ENCODE data around the gene BCAS3.

Gene BCAS3

DNA sequence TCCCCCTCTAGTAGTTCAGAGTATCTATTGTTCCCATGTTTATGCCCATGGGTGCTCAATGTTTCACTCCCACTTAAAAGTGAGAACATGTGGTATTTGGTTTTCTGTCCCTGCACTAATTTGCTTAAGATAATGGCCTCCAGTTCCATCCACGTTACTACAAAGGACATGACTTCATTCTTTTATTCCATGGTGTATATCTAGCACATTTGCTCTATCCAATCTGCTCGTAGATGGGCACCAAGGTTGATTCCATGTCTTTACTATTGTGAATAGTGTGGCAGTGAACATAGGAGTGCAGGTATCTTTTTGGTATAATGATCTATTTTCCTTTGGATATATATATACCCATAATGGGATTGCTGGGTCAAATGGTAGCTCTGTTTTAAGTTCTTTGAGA lies 552.8 kb downstream of the BCAS3 start:
- Histone ChIP-seq H3K27me3 (ENCODE audit: control insufficient read depth in 1 of 2, insufficient read depth in 2 of 2, low read length in 2 of 2) (no peaks in the 10 kb centered on the region), H3K4me1 (ENCODE audit: control insufficient read depth, insufficient read depth, low read length) (no peaks in the 10 kb centered on the region), H3K9me3 (ENCODE audit: control insufficient read depth in 2 of 2, low read length in 2 of 2) (no peaks in the 10 kb centered on the region), H3K27ac (ENCODE audit: low read length) (no peak overlapping the region), H3K36me3 (ENCODE audit: control insufficient read depth in 2 of 2, insufficient read depth in 2 of 2, low read length in 2 of 2) (no peaks in the 10 kb centered on the region), H3K4me3 (ENCODE audit: low read length in 2 of 2) (no peak overlapping the region), H3K9ac (ENCODE audit: low read length in 2 of 2) (no peak overlapping the region)

GRCh38 chr17:61230972-61231820 lies 553.5 kb downstream of the BCAS3 start:
- no peak overlapping the region for H3K27ac ChIP-seq (ENCODE audit: low read length)
- H3K27me3 ChIP-seq (ENCODE audit: control insufficient read depth in 1 of 2, insufficient read depth in 2 of 2, low read length in 2 of 2): no peaks in the 10 kb centered on the region
- no peak overlapping the region for H3K9ac ChIP-seq (ENCODE audit: low read length in 2 of 2)
- no peaks in the 10 kb centered on the region for H3K9me3 ChIP-seq (ENCODE audit: control insufficient read depth in 2 of 2, low read length in 2 of 2)
- H3K36me3 ChIP-seq (ENCODE audit: control insufficient read depth in 2 of 2, insufficient read depth in 2 of 2, low read length in 2 of 2): no peaks in the 10 kb centered on the region
- no peak overlapping the region for H3K4me3 ChIP-seq (ENCODE audit: low read length in 2 of 2)
- no peaks in the 10 kb centered on the region for H3K4me1 ChIP-seq (ENCODE audit: control insufficient read depth, insufficient read depth, low read length)

DNA sequence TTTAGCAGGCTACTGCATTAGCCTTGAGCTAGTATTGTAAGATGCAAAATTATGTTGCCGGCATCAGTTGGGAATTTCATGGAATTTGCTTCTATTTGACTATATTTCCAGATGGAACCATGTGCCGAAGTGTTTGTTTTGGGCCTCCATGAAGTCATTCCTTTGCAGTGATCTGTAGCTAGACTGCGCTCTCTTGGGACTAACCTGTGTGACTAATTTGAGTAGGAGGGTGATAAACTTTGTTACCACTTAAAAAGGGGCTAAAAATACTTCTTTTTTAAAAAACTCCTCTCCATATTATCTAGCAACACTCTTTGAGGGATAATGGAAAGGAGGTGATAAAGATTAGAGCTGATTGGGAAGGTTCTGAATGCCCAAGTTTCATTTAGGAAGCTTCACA lies 555.2 kb downstream of the BCAS3 start:
- Histone ChIP-seq H3K9me3 (ENCODE audit: control insufficient read depth in 2 of 2, low read length in 2 of 2) (no peaks in the 10 kb centered on the region), H3K4me1 (ENCODE audit: control insufficient read depth, insufficient read depth, low read length) (no peaks in the 10 kb centered on the region), H3K9ac (ENCODE audit: low read length in 2 of 2) (no peak overlapping the region), H3K27me3 (ENCODE audit: control insufficient read depth in 1 of 2, insufficient read depth in 2 of 2, low read length in 2 of 2) (no peaks in the 10 kb centered on the region), H3K36me3 (ENCODE audit: control insufficient read depth in 2 of 2, insufficient read depth in 2 of 2, low read length in 2 of 2) (no peaks in the 10 kb centered on the region), H3K27ac (ENCODE audit: low read length) (no peak overlapping the region), H3K4me3 (ENCODE audit: low read length in 2 of 2) (no peak overlapping the region)

DNA sequence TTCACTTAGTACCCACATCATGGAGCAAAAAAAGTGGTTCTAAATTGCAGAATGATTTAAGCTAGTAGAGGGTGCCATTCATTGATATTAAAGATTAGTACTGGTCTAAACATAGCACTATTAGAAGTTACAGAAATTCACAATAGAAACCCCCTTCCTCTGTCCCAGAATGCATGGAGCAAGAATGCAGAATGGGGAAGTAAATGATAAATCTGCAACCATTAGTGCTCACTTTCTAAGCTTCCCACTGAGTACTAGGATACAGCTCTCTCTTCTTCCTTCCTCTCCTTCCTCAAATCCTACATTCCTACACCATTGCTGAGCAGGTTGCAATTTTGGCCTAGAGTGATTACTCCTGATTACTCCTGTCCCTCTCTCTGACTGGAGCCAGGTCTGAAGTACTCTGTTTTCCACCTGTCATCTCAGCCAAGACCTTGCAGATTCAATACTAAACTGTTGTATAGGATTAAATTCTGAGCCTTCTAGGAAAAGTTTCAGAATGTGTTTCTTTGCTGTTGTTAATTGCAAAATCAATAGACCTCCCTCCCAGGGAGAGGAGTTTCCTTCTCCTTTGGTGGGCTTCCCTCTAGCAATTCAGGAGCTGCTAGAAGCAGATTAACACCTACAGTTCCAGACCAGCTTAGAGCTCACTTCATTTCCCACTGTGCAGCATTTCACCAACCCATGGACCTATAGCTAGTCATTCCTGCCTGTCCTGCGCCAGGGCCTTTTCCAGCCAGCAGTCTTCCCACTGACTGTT lies 556.5 kb downstream of the BCAS3 start:
- H3K4me1 ChIP-seq (ENCODE audit: control insufficient read depth, insufficient read depth, low read length): no peaks in the 10 kb centered on the region
- H3K4me3 ChIP-seq (ENCODE audit: low read length in 2 of 2): no peak overlapping the region
- no peak overlapping the region for H3K9ac ChIP-seq (ENCODE audit: low read length in 2 of 2)
- H3K27ac ChIP-seq (ENCODE audit: low read length): no peak overlapping the region
- no peaks in the 10 kb centered on the region for H3K9me3 ChIP-seq (ENCODE audit: control insufficient read depth in 2 of 2, low read length in 2 of 2)
- no peaks in the 10 kb centered on the region for H3K36me3 ChIP-seq (ENCODE audit: control insufficient read depth in 2 of 2, insufficient read depth in 2 of 2, low read length in 2 of 2)
- H3K27me3 ChIP-seq (ENCODE audit: control insufficient read depth in 1 of 2, insufficient read depth in 2 of 2, low read length in 2 of 2): no peaks in the 10 kb centered on the region

- Histone ChIP-seq H3K4me3 (ENCODE audit: low read length in 2 of 2) (no peak overlapping the region), H3K9ac (ENCODE audit: low read length in 2 of 2) (no peak overlapping the region), H3K27me3 (ENCODE audit: control insufficient read depth in 1 of 2, insufficient read depth in 2 of 2, low read length in 2 of 2) (no peaks in the 10 kb centered on the region), H3K4me1 (ENCODE audit: control insufficient read depth, insufficient read depth, low read length) (no peaks in the 10 kb centered on the region), H3K36me3 (ENCODE audit: control insufficient read depth in 2 of 2, insufficient read depth in 2 of 2, low read length in 2 of 2) (no peaks in the 10 kb centered on the region), H3K27ac (ENCODE audit: low read length) (no peak overlapping the region), H3K9me3 (ENCODE audit: control insufficient read depth in 2 of 2, low read length in 2 of 2) (no peaks in the 10 kb centered on the region)
Measured at GRCh38 chr17:61235001-61235826, 557.6 kb downstream of the BCAS3 start.

DNA sequence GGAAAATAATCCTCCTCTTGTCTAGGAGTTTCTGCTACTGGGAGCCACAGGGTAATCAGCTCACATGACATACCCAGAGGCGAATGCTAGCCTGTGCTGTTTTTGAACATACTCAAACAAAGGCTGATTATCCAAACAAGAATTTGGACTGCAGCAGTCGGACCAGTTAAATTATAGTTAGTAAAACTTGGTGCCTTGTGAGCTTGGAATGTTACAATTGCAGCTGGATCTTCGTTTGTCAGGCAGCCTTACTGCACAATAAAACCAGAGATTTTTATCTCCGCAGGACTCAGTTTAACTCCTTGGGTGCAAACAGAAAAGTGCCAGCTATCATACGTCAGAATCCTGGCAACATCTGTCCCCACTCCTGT lies 558.2 kb downstream of the BCAS3 start:
- no peak overlapping the region for H3K9ac ChIP-seq (ENCODE audit: low read length in 2 of 2)
- H3K27ac ChIP-seq (ENCODE audit: low read length): no peak overlapping the region

GRCh38 chr17:61237275-61237674 lies 559.6 kb downstream of the BCAS3 start:
- Histone ChIP-seq H3K27me3 (ENCODE audit: control insufficient read depth in 1 of 2, insufficient read depth in 2 of 2, low read length in 2 of 2) (no peaks in the 10 kb centered on the region), H3K9me3 (ENCODE audit: control insufficient read depth in 2 of 2, low read length in 2 of 2) (no peaks in the 10 kb centered on the region), H3K27ac (ENCODE audit: low read length) (no peak overlapping the region), H3K36me3 (ENCODE audit: control insufficient read depth in 2 of 2, insufficient read depth in 2 of 2, low read length in 2 of 2) (no peaks in the 10 kb centered on the region), H3K4me3 (ENCODE audit: low read length in 2 of 2) (no peak overlapping the region), H3K9ac (ENCODE audit: low read length in 2 of 2) (no peak overlapping the region), H3K4me1 (ENCODE audit: control insufficient read depth, insufficient read depth, low read length) (no peaks in the 10 kb centered on the region)

More for the DNA sequence above, 558.2 kb downstream of the BCAS3 start:
- H3K36me3 ChIP-seq (ENCODE audit: control insufficient read depth in 2 of 2, insufficient read depth in 2 of 2, low read length in 2 of 2): no peaks in the 10 kb centered on the region
- H3K4me3 ChIP-seq (ENCODE audit: low read length in 2 of 2): no peak overlapping the region
- no peaks in the 10 kb centered on the region for H3K27me3 ChIP-seq (ENCODE audit: control insufficient read depth in 1 of 2, insufficient read depth in 2 of 2, low read length in 2 of 2)
- no peaks in the 10 kb centered on the region for H3K9me3 ChIP-seq (ENCODE audit: control insufficient read depth in 2 of 2, low read length in 2 of 2)
- H3K4me1 ChIP-seq (ENCODE audit: control insufficient read depth, insufficient read depth, low read length): no peaks in the 10 kb centered on the region

GRCh38 chr17:61238455-61238933 lies 560.8 kb downstream of the BCAS3 start:
- H3K27me3 ChIP-seq (ENCODE audit: control insufficient read depth in 1 of 2, insufficient read depth in 2 of 2, low read length in 2 of 2): no peaks in the 10 kb centered on the region
- no peak overlapping the region for H3K4me3 ChIP-seq (ENCODE audit: low read length in 2 of 2)
- no peak overlapping the region for H3K27ac ChIP-seq (ENCODE audit: low read length)
- no peaks in the 10 kb centered on the region for H3K36me3 ChIP-seq (ENCODE audit: control insufficient read depth in 2 of 2, insufficient read depth in 2 of 2, low read length in 2 of 2)
- H3K9me3 ChIP-seq (ENCODE audit: control insufficient read depth in 2 of 2, low read length in 2 of 2): no peaks in the 10 kb centered on the region
- no peaks in the 10 kb centered on the region for H3K4me1 ChIP-seq (ENCODE audit: control insufficient read depth, insufficient read depth, low read length)
- H3K9ac ChIP-seq (ENCODE audit: low read length in 2 of 2): no peak overlapping the region

GRCh38 chr17:61239327-61239726 lies 561.7 kb downstream of the BCAS3 start:
- Histone ChIP-seq H3K27me3 (ENCODE audit: control insufficient read depth in 1 of 2, insufficient read depth in 2 of 2, low read length in 2 of 2) (no peaks in the 10 kb centered on the region), H3K9ac (ENCODE audit: low read length in 2 of 2) (no peak overlapping the region), H3K9me3 (ENCODE audit: control insufficient read depth in 2 of 2, low read length in 2 of 2) (no peaks in the 10 kb centered on the region), H3K36me3 (ENCODE audit: control insufficient read depth in 2 of 2, insufficient read depth in 2 of 2, low read length in 2 of 2) (no peaks in the 10 kb centered on the region), H3K4me1 (ENCODE audit: control insufficient read depth, insufficient read depth, low read length) (no peaks in the 10 kb centered on the region), H3K4me3 (ENCODE audit: low read length in 2 of 2) (no peak overlapping the region), H3K27ac (ENCODE audit: low read length) (no peak overlapping the region)

- Histone ChIP-seq H3K27ac (ENCODE audit: low read length) (no peak overlapping the region), H3K4me3 (ENCODE audit: low read length in 2 of 2) (no peak overlapping the region), H3K36me3 (ENCODE audit: control insufficient read depth in 2 of 2, insufficient read depth in 2 of 2, low read length in 2 of 2) (no peaks in the 10 kb centered on the region), H3K4me1 (ENCODE audit: control insufficient read depth, insufficient read depth, low read length) (no peaks in the 10 kb centered on the region), H3K9ac (ENCODE audit: low read length in 2 of 2) (no peak overlapping the region), H3K9me3 (ENCODE audit: control insufficient read depth in 2 of 2, low read length in 2 of 2) (no peaks in the 10 kb centered on the region), H3K27me3 (ENCODE audit: control insufficient read depth in 1 of 2, insufficient read depth in 2 of 2, low read length in 2 of 2) (no peaks in the 10 kb centered on the region)
Measured at GRCh38 chr17:61239953-61240352, 562.3 kb downstream of the BCAS3 start.
